ENCODE data around the gene SHCBP1L.

Gene SHCBP1L

DNA sequence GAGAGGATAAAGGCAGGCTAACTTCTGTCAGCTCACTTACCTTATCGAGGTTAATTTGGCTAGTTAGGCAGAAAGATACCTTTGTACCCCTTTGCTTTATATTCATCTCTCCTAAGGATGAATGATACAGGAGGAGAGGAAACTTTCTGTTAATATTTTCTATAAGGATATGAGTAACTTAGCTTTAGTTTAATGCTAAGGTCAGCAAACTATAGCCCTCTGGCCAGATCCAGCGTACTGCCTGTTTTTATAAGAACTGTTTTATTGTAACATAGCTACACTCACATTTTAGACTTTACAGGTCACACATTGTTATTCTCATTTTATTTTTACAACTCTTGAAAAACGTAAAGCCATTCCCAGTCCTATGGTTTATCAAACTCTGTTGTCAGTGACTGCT is 95.8 kb downstream of the SHCBP1L start:
- H3K36me3 ChIP-seq (ENCODE audit: insufficient read depth, low read length): peaks cover 77% of the 10 kb centered on the region
- no peak overlapping the region for H3K9ac ChIP-seq (ENCODE audit: low read depth, low read length)
- no peaks in the 10 kb centered on the region for H3K4me1 ChIP-seq (ENCODE audit: insufficient read depth, low read length)
- H3K9me3 ChIP-seq (ENCODE audit: control insufficient read depth, insufficient read depth, low read length): no peaks in the 10 kb centered on the region

DNA sequence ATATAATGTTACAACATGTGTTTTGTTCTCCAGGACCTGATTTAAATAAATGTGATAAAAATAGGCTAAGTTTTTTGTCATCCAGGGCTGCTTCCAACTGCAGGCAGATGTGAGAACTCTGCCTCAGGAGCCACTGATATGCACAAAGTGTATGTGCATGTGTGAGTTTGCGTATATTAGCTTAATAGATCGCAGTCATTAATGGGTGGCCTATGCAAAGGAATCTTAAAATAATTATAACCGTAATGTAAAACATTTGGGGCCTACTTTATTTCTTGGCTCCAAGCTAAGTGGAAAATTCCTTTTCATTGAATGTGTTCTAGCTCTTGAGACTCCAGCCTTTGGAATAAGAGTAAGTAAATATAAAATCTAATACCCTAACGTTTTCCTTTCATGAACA is 97.1 kb downstream of the SHCBP1L start:
- Histone ChIP-seq H3K36me3 (ENCODE audit: insufficient read depth, low read length) (peaks cover 75% of the 10 kb centered on the region), H3K9ac (ENCODE audit: low read depth, low read length) (no peak overlapping the region), H3K9me3 (ENCODE audit: control insufficient read depth, insufficient read depth, low read length) (no peaks in the 10 kb centered on the region), H3K4me1 (ENCODE audit: insufficient read depth, low read length) (no peaks in the 10 kb centered on the region)

DNA sequence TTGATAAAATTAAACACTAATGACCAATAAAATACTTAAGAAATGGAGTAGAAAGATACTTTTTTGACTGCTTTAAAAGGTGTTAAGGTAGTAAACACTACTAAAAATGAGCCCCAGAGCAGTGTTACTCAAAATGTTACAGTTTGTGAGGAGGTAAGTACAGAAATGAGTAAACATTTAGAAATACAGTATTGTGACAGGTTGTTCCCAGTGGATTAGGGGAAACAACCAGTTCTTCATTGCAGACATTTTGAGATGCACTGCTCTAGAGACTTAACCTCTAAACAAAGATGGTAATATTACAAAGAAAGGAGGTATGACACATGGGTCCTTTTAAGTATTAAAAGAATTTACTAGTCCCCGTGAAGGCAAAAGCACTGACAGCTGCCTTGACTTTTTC is 101.1 kb downstream of the SHCBP1L start:
- no peak overlapping the region for H3K9ac ChIP-seq (ENCODE audit: low read depth, low read length)
- H3K4me1 ChIP-seq (ENCODE audit: insufficient read depth, low read length): no peaks in the 10 kb centered on the region
- no peaks in the 10 kb centered on the region for H3K9me3 ChIP-seq (ENCODE audit: control insufficient read depth, insufficient read depth, low read length)
- H3K36me3 ChIP-seq (ENCODE audit: insufficient read depth, low read length): peaks cover 75% of the 10 kb centered on the region

DNA sequence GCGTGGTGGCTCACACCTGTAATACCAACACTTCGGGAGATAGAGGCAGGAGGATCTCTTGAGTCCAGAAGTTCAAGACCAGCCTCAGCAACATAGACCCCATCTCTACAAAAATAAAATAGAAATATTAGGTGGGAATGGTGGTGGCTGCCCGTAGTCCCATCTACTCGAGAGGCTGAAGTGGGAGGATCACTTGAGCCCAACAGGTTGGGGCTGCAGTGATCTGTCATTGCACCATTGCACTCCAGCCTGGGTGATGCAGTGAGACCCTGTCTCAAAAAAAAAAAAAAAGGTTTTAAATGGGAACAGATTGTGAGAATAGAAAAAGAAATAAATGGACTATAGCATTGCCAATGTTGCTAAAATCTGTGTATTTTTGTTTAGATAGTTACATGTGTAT is 102.6 kb downstream of the SHCBP1L start:
- peaks cover 68% of the 10 kb centered on the region for H3K36me3 ChIP-seq (ENCODE audit: insufficient read depth, low read length)

More for the DNA sequence above, 102.6 kb downstream of the SHCBP1L start:
- no peak overlapping the region for H3K9ac ChIP-seq (ENCODE audit: low read depth, low read length)
- H3K4me1 ChIP-seq (ENCODE audit: insufficient read depth, low read length): peaks cover 5% of the 10 kb centered on the region
- H3K9me3 ChIP-seq (ENCODE audit: control insufficient read depth, insufficient read depth, low read length): no peaks in the 10 kb centered on the region

All from ES-I3 (cell line).